DND-41 (cell line): ENCODE results near the gene GADD45B.
"Not testable (repeated sequence)": the region's sequence is repeated elsewhere in the genome, so short reads cannot be mapped to it uniquely, and the experiment has no call there.

Experiments
- ATAC-seq: fragments of 200-7000 bp; cut with Tn5 transposase; 3 replicates; pipeline ENCODE4 v1.9.1; 2021; ENCODE audit warnings: low read depth; ENCODE audit not compliant: insufficient read depth
- DNase-seq: peaks from one replicate; pipeline ENCODE4 v3.0.0-alpha.2; 2020
- H2AFZ ChIP-seq: 2 replicates; pipeline ENCODE4 v1.6.0; 2012; ENCODE audit warnings: low read depth, low read length
- H3K27ac ChIP-seq: 2 replicates; pipeline ENCODE4 v1.5.1; 2012; ENCODE audit warnings: low read length, inconsistent platforms
- H3K27me3 ChIP-seq: fragments of 200-600 bp; sonication (generic); 2 replicates; pipeline ENCODE4 v1.6.0; 2012; ENCODE audit warnings: low read length, mild to moderate bottlenecking, inconsistent platforms; ENCODE audit not compliant: insufficient read depth, poor library complexity
- H3K36me3 ChIP-seq: 2 replicates; pipeline ENCODE4 v1.5.1; 2012; ENCODE audit warnings: low read length, inconsistent platforms; ENCODE audit not compliant: insufficient read depth
- H3K4me1 ChIP-seq: 2 replicates; pipeline ENCODE4 v1.5.1; 2012; ENCODE audit warnings: mild to moderate bottlenecking, low read length; ENCODE audit not compliant: insufficient read depth
- H3K4me2 ChIP-seq: 2 replicates; pipeline ENCODE4 v1.6.0; 2012; ENCODE audit warnings: mild to moderate bottlenecking, moderate library complexity, low read length, inconsistent platforms; ENCODE audit not compliant: insufficient read depth
- H3K4me3 ChIP-seq, 2 experiments: fragments of 200-600 bp in 1 of 2; shearing (Covaris generic) in 1 of 2; 2 replicates each; pipeline ENCODE4 v1.5.1; 2012 to 2016; ENCODE audit warnings: inconsistent platforms in 2 of 2, low read length in 2 of 2, mild to moderate bottlenecking in 2 of 2, low read depth in 1 of 2, moderate library complexity in 1 of 2
- H3K79me2 ChIP-seq: 2 replicates; pipeline ENCODE4 v1.6.0; 2012; ENCODE audit warnings: low read length, inconsistent platforms; ENCODE audit not compliant: insufficient read depth
- H3K9ac ChIP-seq: 2 replicates; pipeline ENCODE4 v1.6.0; 2012; ENCODE audit warnings: low read depth, mild to moderate bottlenecking, inconsistent platforms, low read length, moderate library complexity
- H3K9me3 ChIP-seq: 2 replicates; pipeline ENCODE4 v1.5.1; 2012; ENCODE audit warnings: low read length, moderate library complexity, mild to moderate bottlenecking, inconsistent platforms; ENCODE audit not compliant: insufficient read depth, severe bottlenecking
- H4K20me1 ChIP-seq: 2 replicates; pipeline ENCODE4 v1.6.0; 2012; ENCODE audit warnings: low read length; ENCODE audit not compliant: insufficient read depth
- EZH2 ChIP-seq: IDR thresholded peaks from 3 replicates; pipeline ENCODE4 v1.6.1; 2012; ENCODE audit warnings: borderline replicate concordance, low read depth, mild to moderate bottlenecking, moderate library complexity, low read length, inconsistent platforms; ENCODE audit not compliant: severe bottlenecking
- TF ChIP-seq, protein P1 (sequence below): IDR thresholded peaks from 2 replicates; pipeline ENCODE4 v1.5.1; 2012; ENCODE audit warnings: borderline replicate concordance, low read length, moderate library complexity, mild to moderate bottlenecking; ENCODE audit not compliant: poor library complexity, severe bottlenecking; ENCODE audit errors: extremely low read depth

GADD45B gene

DNA sequence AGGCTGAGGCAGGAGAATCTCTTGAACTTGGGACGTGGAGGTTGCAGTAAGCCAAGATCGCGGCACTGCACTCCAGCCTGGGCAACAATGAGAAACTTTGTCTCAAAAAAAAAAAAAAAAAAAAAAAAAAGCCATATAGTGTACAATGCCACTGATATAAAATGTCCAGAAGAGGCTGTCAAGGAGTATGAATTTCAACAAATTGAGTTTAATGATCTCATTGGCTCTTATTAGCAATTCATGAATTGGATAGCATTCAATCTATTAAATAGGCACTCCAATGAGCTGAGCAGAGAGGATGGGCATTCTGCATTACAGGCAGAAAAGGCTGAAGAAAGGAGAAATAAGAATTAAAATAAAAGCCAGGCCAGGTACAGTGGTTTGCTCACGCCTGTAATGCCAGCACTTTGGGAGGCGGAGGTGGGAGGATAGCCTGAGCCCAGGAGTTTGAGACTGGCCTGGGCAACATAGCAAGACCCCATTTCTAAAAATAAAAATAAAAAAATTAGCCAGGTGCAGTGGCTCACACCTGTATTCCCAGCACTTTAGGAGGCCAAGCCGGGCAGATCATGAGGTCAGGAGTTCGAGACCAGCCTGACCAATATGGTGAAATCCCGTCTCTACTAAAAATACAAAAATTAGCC lies 18.4 kb upstream of the GADD45B start:
- TF ChIP-seq, protein P1, sequence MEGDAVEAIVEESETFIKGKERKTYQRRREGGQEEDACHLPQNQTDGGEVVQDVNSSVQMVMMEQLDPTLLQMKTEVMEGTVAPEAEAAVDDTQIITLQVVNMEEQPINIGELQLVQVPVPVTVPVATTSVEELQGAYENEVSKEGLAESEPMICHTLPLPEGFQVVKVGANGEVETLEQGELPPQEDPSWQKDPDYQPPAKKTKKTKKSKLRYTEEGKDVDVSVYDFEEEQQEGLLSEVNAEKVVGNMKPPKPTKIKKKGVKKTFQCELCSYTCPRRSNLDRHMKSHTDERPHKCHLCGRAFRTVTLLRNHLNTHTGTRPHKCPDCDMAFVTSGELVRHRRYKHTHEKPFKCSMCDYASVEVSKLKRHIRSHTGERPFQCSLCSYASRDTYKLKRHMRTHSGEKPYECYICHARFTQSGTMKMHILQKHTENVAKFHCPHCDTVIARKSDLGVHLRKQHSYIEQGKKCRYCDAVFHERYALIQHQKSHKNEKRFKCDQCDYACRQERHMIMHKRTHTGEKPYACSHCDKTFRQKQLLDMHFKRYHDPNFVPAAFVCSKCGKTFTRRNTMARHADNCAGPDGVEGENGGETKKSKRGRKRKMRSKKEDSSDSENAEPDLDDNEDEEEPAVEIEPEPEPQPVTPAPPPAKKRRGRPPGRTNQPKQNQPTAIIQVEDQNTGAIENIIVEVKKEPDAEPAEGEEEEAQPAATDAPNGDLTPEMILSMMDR: no peak
- no peak for TF ChIP-seq EZH2
- Histone ChIP-seq H3K27ac (peak overlapping the region; percentile 77), H3K27me3 (no peaks in the 10 kb centered on the region), H3K9ac (peak overlapping the region; percentile 99), H3K4me3 (peak overlapping the region; percentile 21 to 87; a peak in 3 of 4 replicates), H2AFZ (peak overlapping the region; percentile 83), H3K4me2 (peak overlapping the region; percentile 68), H3K4me1 (peaks cover 35% of the 10 kb centered on the region), H3K9me3 (no peaks in the 10 kb centered on the region), H3K79me2 (peaks cover 49% of the 10 kb centered on the region), H4K20me1 (peaks cover 38% of the 10 kb centered on the region), H3K36me3 (peaks cover 17% of the 10 kb centered on the region)
- DNase-seq (no peak), ATAC-seq (no peak)

DNA sequence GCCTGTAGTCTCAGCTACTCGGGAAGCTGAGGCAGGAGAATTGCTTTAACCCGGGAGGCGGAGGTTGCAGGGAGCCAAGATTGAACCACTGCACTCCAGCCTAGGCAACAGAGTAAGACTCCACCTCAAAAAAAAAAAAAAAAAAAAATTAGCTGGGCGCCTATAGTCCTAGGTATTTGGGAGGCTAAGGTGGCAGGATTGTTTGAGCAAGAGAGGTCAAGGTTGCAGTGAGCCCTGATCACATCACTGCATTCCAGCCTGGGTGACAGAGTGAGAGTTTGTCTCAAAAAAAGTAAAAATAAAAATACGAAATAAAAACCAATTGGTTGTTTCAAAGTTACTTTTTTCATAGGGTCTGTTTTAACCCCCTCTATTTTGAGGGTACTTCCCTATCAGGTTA lies 17.9 kb upstream of the GADD45B start:
- H4K20me1 ChIP-seq: peaks cover 32% of the 10 kb centered on the region
- peaks cover 13% of the 10 kb centered on the region for H3K36me3 ChIP-seq
- H3K4me3 ChIP-seq: no peak overlapping the region
- no peak for TF ChIP-seq EZH2
- TF ChIP-seq, protein P1: no peak
- H3K4me2 ChIP-seq: no peak overlapping the region
- DNase-seq (no peak), ATAC-seq (no peak)
- peaks cover 35% of the 10 kb centered on the region for H3K4me1 ChIP-seq
- no peak overlapping the region for H3K9ac ChIP-seq
- H2AFZ ChIP-seq: no peak overlapping the region
- H3K27ac ChIP-seq: no peak overlapping the region
- H3K9me3 ChIP-seq: no peaks in the 10 kb centered on the region
- no peaks in the 10 kb centered on the region for H3K27me3 ChIP-seq
- peaks cover 44% of the 10 kb centered on the region for H3K79me2 ChIP-seq

DNA sequence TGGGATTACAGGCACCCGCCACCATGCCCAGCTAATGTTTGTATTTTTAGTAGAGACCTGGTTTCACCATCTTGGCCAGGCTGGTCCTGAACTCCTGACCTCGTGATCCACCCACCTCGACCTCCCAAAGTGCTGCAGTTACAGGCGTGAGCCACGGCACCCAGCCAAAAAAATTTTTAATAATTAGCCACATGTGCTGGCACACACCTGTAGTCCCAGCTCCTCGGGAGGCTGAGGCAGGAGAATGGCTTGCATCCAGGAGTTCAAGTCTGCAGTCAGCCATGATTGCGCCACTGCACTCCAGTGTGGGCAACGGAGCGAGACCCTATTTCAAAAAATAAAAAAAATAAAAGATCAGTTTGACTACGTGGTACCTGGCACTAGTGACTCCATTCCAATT lies 17.2 kb upstream of the GADD45B start:
- H2AFZ ChIP-seq, ATAC-seq: not testable (repeated sequence)

DNA sequence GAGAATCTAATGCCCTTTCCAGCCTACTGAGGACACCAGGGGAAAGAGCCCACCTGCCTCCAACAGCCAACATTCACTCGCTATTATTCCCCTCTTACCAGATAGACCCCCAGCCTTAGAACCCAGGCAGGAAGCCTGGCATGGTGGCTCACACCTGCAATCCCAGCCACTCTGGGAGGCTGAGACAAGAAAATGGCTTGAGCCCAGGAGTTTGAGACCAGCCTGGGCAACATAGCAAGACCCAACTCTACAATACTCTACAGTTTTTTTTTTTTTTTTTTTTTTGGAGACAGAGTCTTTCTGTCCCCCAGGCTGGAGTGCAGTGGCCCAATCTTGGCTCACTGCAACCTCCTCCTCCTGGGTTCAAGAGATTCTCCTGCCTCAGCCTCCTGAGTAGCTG lies 15.7 kb upstream of the GADD45B start:
- Histone ChIP-seq H3K4me2 (no peak overlapping the region), H3K27ac (no peak overlapping the region), H2AFZ (no peak overlapping the region), H3K79me2 (peaks cover 22% of the 10 kb centered on the region), H3K36me3 (no peaks in the 10 kb centered on the region; the same call in 1 of the 2 replicates), H3K4me3 (no peak overlapping the region), H3K9me3 (no peaks in the 10 kb centered on the region), H3K9ac (no peak overlapping the region), H4K20me1 (peaks cover 10% of the 10 kb centered on the region), H3K27me3 (no peaks in the 10 kb centered on the region), H3K4me1 (peaks cover 16% of the 10 kb centered on the region)
- DNase-seq (no peak), ATAC-seq (no peak)
- no peak for TF ChIP-seq EZH2
- TF ChIP-seq, protein P1: no peak

More for the DNA sequence above, 17.2 kb upstream of the GADD45B start:
- DNase-seq, H3K9me3 ChIP-seq, H3K27ac ChIP-seq, H3K4me3 ChIP-seq, H3K36me3 ChIP-seq, H3K4me2 ChIP-seq, H3K9ac ChIP-seq, H3K27me3 ChIP-seq: not testable (repeated sequence)
- Histone ChIP-seq H3K79me2 (peaks cover 37% of the 10 kb centered on the region), H4K20me1 (peaks cover 25% of the 10 kb centered on the region), H3K4me1 (peaks cover 30% of the 10 kb centered on the region)
